Lung (tissue), 12 donors: ENCODE data around the gene CDK8. TPM values are rescaled to one million over a fixed set of nuclear protein-coding genes. Genes with fewer than 3 reads are reported as not detected.
A peak's percentile ranks its signal among the peaks of the same experiment; 100 is the strongest.

ENCODE experiments used
- ATAC-seq: fragments of 200-7000 bp; cut with Tn5 transposase; one replicate; pipeline ENCODE4 v1.9.1; 2020; ENCODE audit warnings: moderate number of reproducible peaks; ENCODE audit not compliant: insufficient read depth, low FRiP score
- DNase-seq, 3 donors: peaks; one replicate each; pipeline ENCODE4 v3.0.0-alpha.2; 2013 to 2017
- H3K27ac ChIP-seq, 2 donors: one replicate each; pipeline ENCODE4 v1.5.1; 2013; ENCODE audit warnings: mild to moderate bottlenecking in 2 of 2, moderate library complexity in 2 of 2, control low read depth in 1 of 2, inconsistent platforms in 1 of 2, low read depth in 1 of 2, low read length in 1 of 2
- H3K27me3 ChIP-seq, 3 donors: one replicate each; pipeline ENCODE4 v1.5.1; 2013; ENCODE audit warnings: low read length in 2 of 3; ENCODE audit not compliant: control insufficient read depth in 3 of 3, insufficient read depth in 3 of 3
- H3K36me3 ChIP-seq, 4 donors: one replicate each; pipeline ENCODE4 v1.5.1; 2013; ENCODE audit warnings: low read length in 4 of 4, mild to moderate bottlenecking in 1 of 4, moderate library complexity in 1 of 4; ENCODE audit not compliant: control insufficient read depth in 4 of 4, insufficient read depth in 4 of 4
- H3K4me1 ChIP-seq, 5 donors: one replicate each; pipeline ENCODE4 v1.5.1; 2013; ENCODE audit warnings: low read length in 5 of 5, mild to moderate bottlenecking in 2 of 5, moderate library complexity in 1 of 5; ENCODE audit not compliant: control insufficient read depth in 5 of 5, insufficient read depth in 5 of 5
- H3K4me3 ChIP-seq: one replicate; pipeline ENCODE4 v1.5.1; 2013; ENCODE audit warnings: mild to moderate bottlenecking, control low read depth, moderate library complexity
- H3K9ac ChIP-seq, 2 donors: one replicate each; pipeline ENCODE4 v1.5.1; 2013; ENCODE audit warnings: low read length in 2 of 2, control low read depth in 1 of 2; ENCODE audit not compliant: insufficient read depth in 1 of 2
- H3K9me3 ChIP-seq, 4 donors: one replicate each; pipeline ENCODE4 v1.5.1; 2013; ENCODE audit warnings: low read length in 3 of 4, mild to moderate bottlenecking in 1 of 4, moderate library complexity in 1 of 4; ENCODE audit not compliant: control insufficient read depth in 4 of 4, insufficient read depth in 3 of 4
- WGBS, 2 donors: extraction: QIAGEN DNeasy Blood & Tissue Kit; methylation state at CpG; one replicate each; pipeline ENCODE4 v1.1.7; 2013; 5-methylcytosine and 5-hydroxymethylcytosine counted together
- polyA plus RNA-seq, 2 donors: library from polyadenylated mRNA; stranded (reverse); fragments of 200-250 nt; gene quantifications; one replicate each; pipeline ENCODE4 v1.2.1, GENCODE V29; 2013
- total RNA-seq, 2 donors: library from RNA; depleted of rRNA in 1 of 2; stranded (reverse); fragments of >200 nt in 1 of 2; gene quantifications; one replicate each; pipeline ENCODE4 v1.2.1, GENCODE V29; 2014 to 2021
- TF ChIP-seq, protein P1 (sequence below): IDR thresholded peaks from 2 replicates; pipeline ENCODE4 v1.5.1; 2012; ENCODE audit warnings: mild to moderate bottlenecking; ENCODE audit errors: control extremely low read depth, extremely low read depth
- donor health status: control.
- donor health status: control.
- donor health status: Bipolar disorder and iron deficiency.
- donor health status: healthy.
- donor health status: DM: yes; HTN: yes; CAD: no.

Gene CDK8
- total and polyA plus RNA-seq, 4 donors: 7.1 to 12.7 (median 9.6) TPM

- Histone ChIP-seq H3K4me1 (peaks cover 0 to 23% (median 2%) of the 10 kb centered on the region in 5 donors), H3K9me3 (no peaks in the 10 kb centered on the region), H3K4me3 (no peak overlapping the region), H3K9ac (no peak overlapping the region), H3K27me3 (no peaks in the 10 kb centered on the region), H3K36me3 (no peaks in the 10 kb centered on the region), H3K27ac (no peak overlapping the region)
- DNase-seq (no peak), ATAC-seq (no peak)
- TF ChIP-seq, protein P1, sequence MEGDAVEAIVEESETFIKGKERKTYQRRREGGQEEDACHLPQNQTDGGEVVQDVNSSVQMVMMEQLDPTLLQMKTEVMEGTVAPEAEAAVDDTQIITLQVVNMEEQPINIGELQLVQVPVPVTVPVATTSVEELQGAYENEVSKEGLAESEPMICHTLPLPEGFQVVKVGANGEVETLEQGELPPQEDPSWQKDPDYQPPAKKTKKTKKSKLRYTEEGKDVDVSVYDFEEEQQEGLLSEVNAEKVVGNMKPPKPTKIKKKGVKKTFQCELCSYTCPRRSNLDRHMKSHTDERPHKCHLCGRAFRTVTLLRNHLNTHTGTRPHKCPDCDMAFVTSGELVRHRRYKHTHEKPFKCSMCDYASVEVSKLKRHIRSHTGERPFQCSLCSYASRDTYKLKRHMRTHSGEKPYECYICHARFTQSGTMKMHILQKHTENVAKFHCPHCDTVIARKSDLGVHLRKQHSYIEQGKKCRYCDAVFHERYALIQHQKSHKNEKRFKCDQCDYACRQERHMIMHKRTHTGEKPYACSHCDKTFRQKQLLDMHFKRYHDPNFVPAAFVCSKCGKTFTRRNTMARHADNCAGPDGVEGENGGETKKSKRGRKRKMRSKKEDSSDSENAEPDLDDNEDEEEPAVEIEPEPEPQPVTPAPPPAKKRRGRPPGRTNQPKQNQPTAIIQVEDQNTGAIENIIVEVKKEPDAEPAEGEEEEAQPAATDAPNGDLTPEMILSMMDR: no peak
Measured at GRCh38 chr13:26324867-26325266, 70.9 kb downstream of the CDK8 start.

DNA sequence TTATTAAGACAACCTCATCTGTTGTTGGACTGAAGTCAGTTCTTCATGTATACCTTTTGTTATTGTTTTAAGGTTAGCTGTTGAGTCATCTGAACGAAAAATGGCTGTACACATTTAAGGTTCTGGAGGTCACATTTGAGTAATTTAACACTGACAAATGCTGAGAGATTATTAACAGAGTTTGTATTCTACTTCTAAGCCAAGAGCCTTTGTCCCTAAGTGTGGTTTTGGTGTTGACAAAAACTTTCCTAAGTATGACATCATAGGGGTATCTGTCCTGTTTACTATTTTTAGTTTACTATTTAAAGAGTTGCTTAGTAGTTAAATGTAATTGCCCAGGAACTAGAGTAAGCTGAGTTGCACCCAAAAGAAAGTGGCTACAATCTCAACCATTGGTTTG lies 71.9 kb downstream of the CDK8 start:
- WGBS, 2 donors: 65 to 87% methylated on average over 1 of the region's 1 CpG
- ATAC-seq (no peak), DNase-seq (no peak)
- no peak overlapping the region for H3K9ac ChIP-seq
- H3K9me3 ChIP-seq: no peaks in the 10 kb centered on the region
- no peak overlapping the region for H3K4me3 ChIP-seq
- no peaks in the 10 kb centered on the region for H3K36me3 ChIP-seq
- H3K27me3 ChIP-seq: no peaks in the 10 kb centered on the region
- H3K27ac ChIP-seq: no peak overlapping the region
- TF ChIP-seq, protein P1: no peak
- peaks cover 0 to 23% (median 5%) of the 10 kb centered on the region in 5 donors for H3K4me1 ChIP-seq

- Histone ChIP-seq H3K9ac (no peak overlapping the region), H3K27ac (no peak overlapping the region), H3K4me3 (no peak overlapping the region), H3K4me1 (peaks cover 0 to 23% (median 5%) of the 10 kb centered on the region in 5 donors), H3K27me3 (no peaks in the 10 kb centered on the region), H3K9me3 (no peaks in the 10 kb centered on the region), H3K36me3 (no peaks in the 10 kb centered on the region)
- 80 to 93% methylated on average over 2 of the region's 2 CpGs for WGBS, 2 donors
- DNase-seq (peak in 2 of 3 donors; percentile 63 to 86), ATAC-seq (no peak)
- TF ChIP-seq, protein P1: no peak
Measured at GRCh38 chr13:26326562-26326961, 72.6 kb downstream of the CDK8 start.

- WGBS, 2 donors: 76 to 81% methylated on average over 1 of the region's 1 CpG
- TF ChIP-seq, protein P1: no peak
- Histone ChIP-seq H3K27me3 (no peaks in the 10 kb centered on the region), H3K4me3 (no peak overlapping the region), H3K9ac (no peak overlapping the region), H3K4me1 (peaks cover 0 to 20% (median 5%) of the 10 kb centered on the region in 5 donors), H3K9me3 (no peaks in the 10 kb centered on the region), H3K27ac (no peak overlapping the region), H3K36me3 (no peaks in the 10 kb centered on the region)
- no peak for ATAC-seq
- DNase-seq: peak in 2 of 3 donors; percentile 42 to 71
Measured at GRCh38 chr13:26327940-26328725, 74.2 kb downstream of the CDK8 start.
